CD4-positive, alpha-beta T cell (primary cell): ENCODE results near the gene VPS50. TPM values are rescaled to one million over a fixed set of nuclear protein-coding genes. Genes with fewer than 3 reads are reported as not detected.

Experiments
- ATAC-seq: fragments of 200-7000 bp; cut with Tn5 transposase; one replicate; pipeline ENCODE4 v1.10.0; 2022; ENCODE audit warnings: mild to moderate bottlenecking; ENCODE audit not compliant: poor library complexity
- CTCF ChIA-PET: fragments of 350-600 bp; sonication (Branson Sonifier 250); formaldehyde crosslinking; loops from one replicate; lab custom pipeline; 2021; ENCODE audit warnings: antibody characterized with exemption, inconsistent platforms; lab: Charles Lee
- POLR2A ChIA-PET: fragments of 350-600 bp; sonication (Branson Sonifier 250); formaldehyde crosslinking; loops from one replicate; lab custom pipeline; 2021; ENCODE audit warnings: antibody characterized with exemption, inconsistent platforms; lab: Charles Lee
- DNase-seq, 14 experiments: peaks; one replicate each; pipeline ENCODE4 v3.0.0-alpha.2; 2013 to 2020; ENCODE audit warnings: mixed read lengths in 2 of 14
- H3K27ac ChIP-seq, 2 donors: one replicate each; pipeline versions ENCODE4 v1.5.1 to v1.7.0; 2013; ENCODE audit warnings: low read length in 2 of 2, low read depth in 1 of 2, mild to moderate bottlenecking in 1 of 2
- H3K27me3 ChIP-seq, 2 experiments: 1 replicate in 1 of 2; 2 replicates in 1 of 2; pipeline versions ENCODE4 v1.6.1 to v1.7.0; 2013; ENCODE audit warnings: low read length in 2 of 2, control low read depth in 1 of 2, mild to moderate bottlenecking in 1 of 2, moderate library complexity in 1 of 2; ENCODE audit not compliant: insufficient read depth in 2 of 2, control insufficient read depth in 1 of 2
- H3K36me3 ChIP-seq: one replicate; pipeline ENCODE4 v1.6.1; 2013; ENCODE audit warnings: low read length, control low read depth; ENCODE audit not compliant: insufficient read depth
- H3K4me1 ChIP-seq: one replicate; pipeline ENCODE4 v1.6.1; 2013; ENCODE audit warnings: low read length, control low read depth; ENCODE audit not compliant: insufficient read depth
- H3K4me3 ChIP-seq: one replicate; pipeline ENCODE4 v1.5.1; 2013; ENCODE audit warnings: mild to moderate bottlenecking, low read length, moderate library complexity
- H3K9me3 ChIP-seq, 2 experiments: 1 replicate in 1 of 2; 2 replicates in 1 of 2; pipeline versions ENCODE4 v1.6.1 to v1.7.0; 2013; ENCODE audit warnings: low read length in 2 of 2, mild to moderate bottlenecking in 2 of 2, control low read depth in 1 of 2, moderate library complexity in 1 of 2; ENCODE audit not compliant: control insufficient read depth in 1 of 2, insufficient read depth in 1 of 2
- H3K27ac Mint-ChIP-seq: one replicate; pipeline ENCODE4 v1.8.0; 2020; ENCODE audit warnings: mixed read lengths
- H3K27me3 Mint-ChIP-seq: one replicate; pipeline ENCODE4 v1.8.0; 2021; ENCODE audit warnings: mixed read lengths
- H3K36me3 Mint-ChIP-seq: one replicate; pipeline ENCODE4 v1.8.0; 2021; ENCODE audit warnings: low read depth, mixed read lengths
- H3K4me1 Mint-ChIP-seq: one replicate; pipeline ENCODE4 v1.8.0; 2021; ENCODE audit warnings: low read depth, mixed read lengths
- H3K4me3 Mint-ChIP-seq: one replicate; pipeline ENCODE4 v1.8.0; 2020; ENCODE audit warnings: mild to moderate bottlenecking, mixed read lengths
- H3K9me3 Mint-ChIP-seq: one replicate; pipeline ENCODE4 v1.8.0; 2020; ENCODE audit warnings: mixed read lengths
- intact Hi-C, 2 experiments: fragments of 100-400 bp; cut with DNase I in 1 of 2; cut with micrococcal nuclease in 1 of 2; formaldehyde crosslinking; loops; one replicate each; pipeline versions ENCODE4 v1.15.1 to v1.9.0; 2023 to 2025; cut with DNase I, micrococcal nuclease
- total RNA-seq, 174 experiments: library from RNA in 2 of 174; stranded (reverse) in 2 of 174; gene quantifications; one replicate each; pipeline ENCODE4 v1.2.3 and lab custom pipeline; 2021 to 2026
- TF ChIP-seq, protein P1 (sequence below): fragments of 200-600 bp; IDR thresholded peaks from one replicate; pipeline ENCODE4 v1.8.0; 2022; ENCODE audit warnings: antibody characterized with exemption, mild to moderate bottlenecking

VPS50 gene
- total RNA-seq, 2 experiments from 2014 or later: 13.2 to 17.3 TPM

DNA sequence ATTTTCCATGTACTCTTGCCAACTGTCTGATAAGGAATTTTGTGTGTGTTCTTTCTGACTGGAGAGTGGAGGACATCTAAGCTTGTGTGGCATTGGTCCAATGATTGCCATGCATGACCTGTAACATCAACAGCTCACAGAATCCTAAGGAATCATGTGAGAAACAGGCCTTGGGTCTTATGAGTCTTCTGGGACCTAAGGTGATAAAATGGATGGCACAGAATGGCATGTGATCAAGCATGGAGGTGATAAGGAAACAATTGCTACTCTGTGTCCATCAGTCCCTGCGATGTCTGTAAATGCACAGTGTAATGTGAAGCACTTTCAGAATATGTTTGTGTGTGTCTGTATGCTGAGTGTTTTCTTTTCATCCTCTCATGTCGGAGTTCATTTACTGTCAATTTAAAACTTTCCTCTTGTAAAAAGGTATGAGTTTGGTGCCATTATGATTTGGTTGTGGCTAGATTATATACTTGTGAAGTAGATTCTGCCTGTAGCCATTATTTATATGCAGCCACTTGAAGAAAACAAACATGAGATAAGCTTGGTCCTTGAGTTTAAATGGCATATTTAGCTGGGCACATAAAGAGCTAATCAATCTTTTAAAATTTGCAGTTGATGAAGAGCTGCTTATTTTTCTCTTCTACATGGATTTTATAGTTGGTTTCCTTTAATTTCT is 127.5 kb downstream of the VPS50 start:
- Mint-ChIP-seq H3K9me3 (no peaks in the 10 kb centered on the region), H3K4me3 (no peak overlapping the region), H3K4me1 (no peaks in the 10 kb centered on the region), H3K27me3 (no peaks in the 10 kb centered on the region), H3K36me3 (peaks cover 38% of the 10 kb centered on the region), H3K27ac (no peak overlapping the region)
- ATAC-seq (no peak), DNase-seq (no peak)
- TF ChIP-seq, protein P1, sequence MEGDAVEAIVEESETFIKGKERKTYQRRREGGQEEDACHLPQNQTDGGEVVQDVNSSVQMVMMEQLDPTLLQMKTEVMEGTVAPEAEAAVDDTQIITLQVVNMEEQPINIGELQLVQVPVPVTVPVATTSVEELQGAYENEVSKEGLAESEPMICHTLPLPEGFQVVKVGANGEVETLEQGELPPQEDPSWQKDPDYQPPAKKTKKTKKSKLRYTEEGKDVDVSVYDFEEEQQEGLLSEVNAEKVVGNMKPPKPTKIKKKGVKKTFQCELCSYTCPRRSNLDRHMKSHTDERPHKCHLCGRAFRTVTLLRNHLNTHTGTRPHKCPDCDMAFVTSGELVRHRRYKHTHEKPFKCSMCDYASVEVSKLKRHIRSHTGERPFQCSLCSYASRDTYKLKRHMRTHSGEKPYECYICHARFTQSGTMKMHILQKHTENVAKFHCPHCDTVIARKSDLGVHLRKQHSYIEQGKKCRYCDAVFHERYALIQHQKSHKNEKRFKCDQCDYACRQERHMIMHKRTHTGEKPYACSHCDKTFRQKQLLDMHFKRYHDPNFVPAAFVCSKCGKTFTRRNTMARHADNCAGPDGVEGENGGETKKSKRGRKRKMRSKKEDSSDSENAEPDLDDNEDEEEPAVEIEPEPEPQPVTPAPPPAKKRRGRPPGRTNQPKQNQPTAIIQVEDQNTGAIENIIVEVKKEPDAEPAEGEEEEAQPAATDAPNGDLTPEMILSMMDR: no peak
- no peak overlapping the region for H3K27ac ChIP-seq
- ChIA-PET CTCF (no interaction called here), POLR2A (no interaction called here)
- peaks cover 5% of the 10 kb centered on the region for H3K36me3 ChIP-seq
- intact Hi-C loops: no loop called here
- no peaks in the 10 kb centered on the region for H3K4me1 ChIP-seq
- no peaks in the 10 kb centered on the region for H3K27me3 ChIP-seq
- H3K9me3 ChIP-seq: no peaks in the 10 kb centered on the region
- H3K4me3 ChIP-seq: no peak overlapping the region

DNA sequence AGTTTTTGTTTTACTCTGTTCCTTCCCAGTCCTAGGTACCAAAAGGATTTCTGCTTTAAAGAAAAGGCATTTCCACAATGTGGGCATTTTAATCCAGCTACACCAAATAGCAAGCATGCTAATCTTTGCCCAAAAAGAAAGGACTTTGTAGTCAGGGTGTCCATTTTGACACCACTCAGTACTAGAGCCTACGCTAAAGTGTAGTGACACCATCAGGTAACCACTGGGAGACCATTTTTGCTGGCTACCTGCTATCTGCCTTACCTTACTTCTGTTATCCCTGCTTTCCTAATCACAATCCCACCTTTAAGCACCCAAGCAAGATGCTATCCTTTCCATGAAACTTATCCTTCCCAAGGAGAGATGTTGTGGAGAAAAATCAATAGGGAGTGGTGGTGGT is 129.7 kb downstream of the VPS50 start:
- H3K27ac Mint-ChIP-seq: no peak overlapping the region
- no peak overlapping the region for H3K27ac ChIP-seq
- no peak for DNase-seq
- H3K4me1 Mint-ChIP-seq: no peaks in the 10 kb centered on the region
- CTCF ChIA-PET: no interaction called here
- ATAC-seq: no peak
- no peaks in the 10 kb centered on the region for H3K27me3 ChIP-seq
- no peak overlapping the region for H3K4me3 ChIP-seq
- TF ChIP-seq, protein P1: no peak
- H3K9me3 ChIP-seq: no peaks in the 10 kb centered on the region
- peaks cover 22% of the 10 kb centered on the region for H3K36me3 Mint-ChIP-seq
- no peaks in the 10 kb centered on the region for H3K4me1 ChIP-seq
- POLR2A ChIA-PET: no interaction called here
- H3K9me3 Mint-ChIP-seq: no peaks in the 10 kb centered on the region
- H3K36me3 ChIP-seq: peaks cover 5% of the 10 kb centered on the region
- no peak overlapping the region for H3K4me3 Mint-ChIP-seq
- no peaks in the 10 kb centered on the region for H3K27me3 Mint-ChIP-seq
- intact Hi-C loops: no loop called here

DNA sequence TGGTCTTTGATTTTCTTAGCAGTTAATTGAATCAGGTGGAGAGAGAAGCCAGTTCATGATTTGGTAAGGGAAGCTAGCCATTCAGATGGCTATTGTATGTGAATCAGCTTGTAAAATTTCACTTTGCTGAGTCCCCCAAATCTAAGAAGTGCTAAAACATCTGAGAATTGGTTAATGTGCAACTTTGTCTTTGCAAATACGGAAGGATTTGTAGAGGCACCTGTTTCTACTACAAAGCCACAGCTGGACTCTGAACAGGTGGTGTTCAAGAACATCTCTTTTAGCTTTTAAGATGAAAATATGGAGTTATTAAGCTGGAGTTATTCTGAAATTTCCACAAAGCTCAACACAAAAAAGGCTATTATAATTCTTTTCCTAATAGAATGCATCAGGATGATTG is 132.6 kb downstream of the VPS50 start:
- Histone ChIP-seq H3K27ac (no peak overlapping the region), H3K4me3 (no peak overlapping the region), H3K4me1 (no peaks in the 10 kb centered on the region), H3K27me3 (no peaks in the 10 kb centered on the region), H3K9me3 (no peaks in the 10 kb centered on the region), H3K36me3 (no peaks in the 10 kb centered on the region)
- DNase-seq (no peak), ATAC-seq (no peak)
- ChIA-PET CTCF (no interaction called here), POLR2A (no interaction called here)
- peaks cover 6% of the 10 kb centered on the region for H3K27me3 Mint-ChIP-seq
- intact Hi-C loops: no loop called here
- no peaks in the 10 kb centered on the region for H3K4me1 Mint-ChIP-seq
- no peak overlapping the region for H3K27ac Mint-ChIP-seq
- peaks cover 4% of the 10 kb centered on the region for H3K9me3 Mint-ChIP-seq
- TF ChIP-seq, protein P1: no peak
- H3K4me3 Mint-ChIP-seq: no peak overlapping the region
- H3K36me3 Mint-ChIP-seq: no peaks in the 10 kb centered on the region
